ENCODE measurements around the gene RASGRP3.

DNA sequence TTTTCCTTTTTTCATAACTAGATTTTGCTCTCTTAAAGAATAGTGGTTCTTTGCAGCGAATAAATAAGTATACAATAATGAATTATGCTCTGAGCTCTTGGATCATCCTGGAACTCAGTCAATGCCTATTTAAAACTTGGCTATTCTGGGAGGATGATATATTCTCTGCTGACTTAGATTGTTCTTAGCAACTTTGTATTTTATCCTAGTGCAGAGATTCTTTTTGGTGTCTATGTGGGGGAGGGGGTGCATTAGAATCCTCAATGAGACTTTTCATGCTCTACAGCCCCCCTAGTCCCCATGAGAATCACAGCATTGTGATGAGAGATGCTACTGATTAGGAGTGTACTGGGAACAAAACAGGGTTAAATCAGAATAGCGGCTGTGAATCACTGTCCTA, 131.5 kb downstream of the RASGRP3 start:
- TF ChIP-seq, protein P1, sequence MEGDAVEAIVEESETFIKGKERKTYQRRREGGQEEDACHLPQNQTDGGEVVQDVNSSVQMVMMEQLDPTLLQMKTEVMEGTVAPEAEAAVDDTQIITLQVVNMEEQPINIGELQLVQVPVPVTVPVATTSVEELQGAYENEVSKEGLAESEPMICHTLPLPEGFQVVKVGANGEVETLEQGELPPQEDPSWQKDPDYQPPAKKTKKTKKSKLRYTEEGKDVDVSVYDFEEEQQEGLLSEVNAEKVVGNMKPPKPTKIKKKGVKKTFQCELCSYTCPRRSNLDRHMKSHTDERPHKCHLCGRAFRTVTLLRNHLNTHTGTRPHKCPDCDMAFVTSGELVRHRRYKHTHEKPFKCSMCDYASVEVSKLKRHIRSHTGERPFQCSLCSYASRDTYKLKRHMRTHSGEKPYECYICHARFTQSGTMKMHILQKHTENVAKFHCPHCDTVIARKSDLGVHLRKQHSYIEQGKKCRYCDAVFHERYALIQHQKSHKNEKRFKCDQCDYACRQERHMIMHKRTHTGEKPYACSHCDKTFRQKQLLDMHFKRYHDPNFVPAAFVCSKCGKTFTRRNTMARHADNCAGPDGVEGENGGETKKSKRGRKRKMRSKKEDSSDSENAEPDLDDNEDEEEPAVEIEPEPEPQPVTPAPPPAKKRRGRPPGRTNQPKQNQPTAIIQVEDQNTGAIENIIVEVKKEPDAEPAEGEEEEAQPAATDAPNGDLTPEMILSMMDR (IDR thresholded peaks at IDR 0.05), result no peak
- no peak for TF ChIP-seq ZFX (IDR thresholded peaks at IDR 0.05; ENCODE audit: borderline replicate concordance)
